Measurements from ENCODE around the gene MUC4.
"Not testable (repeated sequence)": the region's sequence is repeated elsewhere in the genome, so short reads cannot be mapped to it uniquely, and the experiment has no call there.

Gene MUC4

GRCh38 chr3:195834675-195835583 is 23.2 kb upstream of the MUC4 start:
- DNase-seq: no peak

- no peak for DNase-seq
These were observed 18.1 kb upstream of the MUC4 start for GRCh38 chr3:195829897-195830254.

- DNase-seq: no peak
These were observed 17.0 kb upstream of the MUC4 start for GRCh38 chr3:195828762-195829161.

- DNase-seq: no peak
These were observed 14.4 kb upstream of the MUC4 start for GRCh38 chr3:195825857-195826804.

GRCh38 chr3:195825191-195825588 is 13.5 kb upstream of the MUC4 start:
- no peak for DNase-seq

- DNase-seq: not testable (repeated sequence)
These were observed 12.9 kb upstream of the MUC4 start for GRCh38 chr3:195824425-195825190.

GRCh38 chr3:195823999-195824398 is 12.3 kb upstream of the MUC4 start:
- no peak for DNase-seq

GRCh38 chr3:195823280-195823679 is 11.6 kb upstream of the MUC4 start:
- no peak for DNase-seq

GRCh38 chr3:195822131-195822696 is 10.5 kb upstream of the MUC4 start:
- DNase-seq: no peak

GRCh38 chr3:195821403-195822130 is 9.8 kb upstream of the MUC4 start:
- DNase-seq: no peak

- no peak for DNase-seq
These were observed 9.2 kb upstream of the MUC4 start for GRCh38 chr3:195820901-195821300.

GRCh38 chr3:195820186-195820585 is 8.5 kb upstream of the MUC4 start:
- DNase-seq: no peak

- DNase-seq: no peak
These were observed 6.6 kb upstream of the MUC4 start for GRCh38 chr3:195818301-195818700.

- no peak for DNase-seq
These were observed 5.9 kb upstream of the MUC4 start for GRCh38 chr3:195817578-195818135.

- not testable (repeated sequence) for DNase-seq
These were observed 4.7 kb upstream of the MUC4 start for GRCh38 chr3:195816276-195816913.

GRCh38 chr3:195815169-195815771 is 3.5 kb upstream of the MUC4 start:
- no peak for DNase-seq

- DNase-seq: no peak
These were observed 2.3 kb upstream of the MUC4 start for GRCh38 chr3:195813916-195814640.

GRCh38 chr3:195812366-195812765 is 637 bp upstream of the MUC4 start:
- DNase-seq: no peak

GRCh38 chr3:195810455-195810845 is 1.3 kb downstream of the MUC4 start:
- DNase-seq: no peak

Data from hippocampal formation (tissue), 2 donors.